Kasumi-1 (cell line): ENCODE measurements around the gene ATXN7L2.

Source experiments
- DNase-seq, 2 experiments: peaks; one replicate each; lab custom pipeline; 2025; lab: John Stamatoyannopoulos, UW

ATXN7L2 gene

DNA sequence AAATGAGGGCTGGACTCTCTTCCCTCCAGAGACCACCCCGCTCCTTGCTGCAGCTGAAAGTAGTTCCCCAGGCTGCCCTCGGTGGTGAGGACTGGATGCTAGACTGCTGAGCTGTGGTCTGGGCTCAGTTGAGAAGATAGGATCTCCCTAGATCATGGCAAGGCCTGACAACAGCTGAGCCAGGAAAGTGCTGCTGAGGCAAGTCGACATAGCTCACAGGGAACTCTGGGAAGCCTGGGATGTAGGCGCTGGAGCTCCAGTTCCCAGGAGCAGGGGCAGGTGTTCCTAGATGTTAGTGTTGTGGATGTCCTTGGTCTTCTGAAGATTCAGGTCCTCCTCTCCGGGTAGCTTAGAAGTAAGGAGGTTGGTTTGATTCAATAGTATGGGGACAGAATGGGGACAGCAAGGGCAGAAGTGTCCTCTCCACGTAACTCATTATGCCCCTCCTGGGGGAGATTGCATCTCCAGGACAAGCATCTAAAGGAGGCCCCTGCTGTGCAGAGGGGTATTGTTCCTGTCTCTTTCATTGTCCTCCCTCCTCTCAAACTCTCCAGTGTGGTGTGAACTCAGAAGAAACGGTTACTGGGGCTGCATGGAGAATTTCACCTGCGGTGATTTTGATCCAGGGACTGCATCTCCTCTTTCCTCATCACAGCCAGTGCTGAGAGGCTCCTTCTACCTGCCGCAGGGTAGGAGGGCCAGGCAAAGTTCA, 13.9 kb downstream of the ATXN7L2 start:
- no peak for DNase-seq

DNA sequence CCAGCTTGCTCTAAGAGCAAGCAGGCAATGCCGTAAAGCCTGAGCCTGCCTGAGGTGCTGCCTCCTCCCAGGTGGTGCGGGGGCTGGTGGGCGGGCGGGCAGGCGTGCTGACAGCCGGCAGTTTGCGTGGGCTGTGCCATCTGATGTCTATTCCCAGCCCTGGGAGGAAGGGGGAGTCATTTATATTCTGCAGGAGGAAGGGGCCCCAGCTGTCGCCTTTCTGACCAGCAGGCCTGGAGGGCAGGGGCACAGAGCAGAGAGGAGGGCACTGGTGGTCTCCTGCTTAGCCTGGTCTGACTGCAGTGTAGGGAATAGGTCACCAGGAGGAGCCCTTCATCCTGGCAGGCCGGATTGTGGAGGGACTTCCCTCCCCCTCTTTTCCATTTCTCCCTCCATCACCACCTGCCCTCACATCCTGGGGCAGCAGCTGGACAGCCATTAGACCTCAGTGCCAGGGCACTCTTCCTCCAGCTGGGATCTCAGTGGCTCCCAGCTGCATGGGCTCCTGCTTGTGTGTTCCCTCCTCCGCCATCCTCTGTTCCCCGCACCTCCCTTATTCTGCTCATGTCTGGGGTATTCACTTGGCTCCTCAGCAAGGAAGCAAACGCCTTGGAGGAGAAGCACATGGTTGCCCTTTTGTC, 14.6 kb downstream of the ATXN7L2 start:
- DNase-seq: peak; percentile 53 to 61

DNA sequence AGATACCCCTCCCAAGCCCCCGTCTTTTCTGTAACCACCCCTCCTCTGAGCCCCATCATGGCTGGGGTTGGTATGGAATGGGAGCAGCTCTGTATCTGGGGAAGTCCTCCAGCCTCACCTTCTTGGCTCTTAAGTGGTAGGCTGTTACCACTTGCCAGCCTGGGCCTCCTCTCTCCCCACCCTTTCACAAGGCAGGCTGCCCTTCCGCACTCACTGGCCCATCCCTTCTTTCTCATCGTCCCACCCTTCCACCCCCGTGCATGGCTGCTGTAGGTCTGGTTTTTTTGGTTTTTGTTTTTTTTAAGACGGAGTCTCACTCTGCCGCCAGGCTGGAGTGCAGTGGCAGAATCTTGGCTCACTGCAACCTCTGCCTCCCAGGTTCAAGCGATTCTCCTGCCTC, 15.4 kb downstream of the ATXN7L2 start:
- no peak for DNase-seq

- DNase-seq: peak; percentile 66 to 79
Measured at GRCh38 chr1:109499661-109500536, 16.2 kb downstream of the ATXN7L2 start.

GRCh38 chr1:109500941-109501381, 17.3 kb downstream of the ATXN7L2 start:
- DNase-seq: peak in 1 of 2 experiments; percentile 15

- peak; percentile 92 to 95 for DNase-seq
Measured at GRCh38 chr1:109501644-109502363, 18.1 kb downstream of the ATXN7L2 start.

DNA sequence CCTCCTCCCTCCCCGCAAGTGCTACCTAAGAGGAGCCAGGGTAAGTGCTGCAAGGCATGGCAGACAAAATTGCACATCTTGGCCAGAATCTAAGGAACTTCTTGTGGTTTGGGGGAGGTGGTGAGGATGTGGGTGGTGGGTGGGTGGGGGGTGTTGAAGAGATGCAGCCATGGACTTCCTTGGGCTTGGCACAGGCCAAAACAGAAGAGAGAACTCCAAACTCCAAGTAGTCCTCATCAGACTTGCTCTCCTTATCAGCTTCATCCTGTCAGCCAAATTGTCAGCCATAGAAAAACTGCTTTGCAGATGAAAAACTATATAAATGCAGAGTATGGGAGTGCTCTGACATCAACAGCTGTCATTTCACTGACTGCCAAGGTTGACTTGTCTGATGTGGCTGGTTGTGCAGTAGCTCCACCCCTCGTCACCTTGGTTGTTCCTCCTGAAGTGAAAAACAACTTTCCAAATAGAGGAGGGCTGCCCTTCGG, 18.7 kb downstream of the ATXN7L2 start:
- peak in 1 of 2 experiments; percentile 52 for DNase-seq

DNA sequence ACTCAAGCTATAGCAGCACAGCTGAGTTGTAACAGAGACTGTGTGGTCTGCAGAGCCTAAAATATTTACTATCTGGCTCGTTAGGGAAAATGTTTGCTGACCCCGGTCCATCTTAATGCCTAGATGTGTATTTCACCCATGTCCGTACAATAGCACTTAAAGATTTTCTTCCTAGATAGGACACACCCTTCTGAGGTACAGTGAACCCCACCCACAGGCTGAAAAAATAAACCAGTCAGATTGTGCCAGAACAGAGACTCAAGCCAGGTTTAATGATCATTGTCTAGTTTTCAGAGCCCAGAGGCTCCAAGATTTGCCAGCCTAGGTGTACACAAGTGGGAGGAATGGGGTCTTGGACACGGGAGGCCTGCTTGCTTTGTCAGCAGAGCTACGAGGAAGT, 20.2 kb downstream of the ATXN7L2 start:
- no peak for DNase-seq

- DNase-seq: no peak
Measured at GRCh38 chr1:109504974-109505373, 21.3 kb downstream of the ATXN7L2 start.

DNA sequence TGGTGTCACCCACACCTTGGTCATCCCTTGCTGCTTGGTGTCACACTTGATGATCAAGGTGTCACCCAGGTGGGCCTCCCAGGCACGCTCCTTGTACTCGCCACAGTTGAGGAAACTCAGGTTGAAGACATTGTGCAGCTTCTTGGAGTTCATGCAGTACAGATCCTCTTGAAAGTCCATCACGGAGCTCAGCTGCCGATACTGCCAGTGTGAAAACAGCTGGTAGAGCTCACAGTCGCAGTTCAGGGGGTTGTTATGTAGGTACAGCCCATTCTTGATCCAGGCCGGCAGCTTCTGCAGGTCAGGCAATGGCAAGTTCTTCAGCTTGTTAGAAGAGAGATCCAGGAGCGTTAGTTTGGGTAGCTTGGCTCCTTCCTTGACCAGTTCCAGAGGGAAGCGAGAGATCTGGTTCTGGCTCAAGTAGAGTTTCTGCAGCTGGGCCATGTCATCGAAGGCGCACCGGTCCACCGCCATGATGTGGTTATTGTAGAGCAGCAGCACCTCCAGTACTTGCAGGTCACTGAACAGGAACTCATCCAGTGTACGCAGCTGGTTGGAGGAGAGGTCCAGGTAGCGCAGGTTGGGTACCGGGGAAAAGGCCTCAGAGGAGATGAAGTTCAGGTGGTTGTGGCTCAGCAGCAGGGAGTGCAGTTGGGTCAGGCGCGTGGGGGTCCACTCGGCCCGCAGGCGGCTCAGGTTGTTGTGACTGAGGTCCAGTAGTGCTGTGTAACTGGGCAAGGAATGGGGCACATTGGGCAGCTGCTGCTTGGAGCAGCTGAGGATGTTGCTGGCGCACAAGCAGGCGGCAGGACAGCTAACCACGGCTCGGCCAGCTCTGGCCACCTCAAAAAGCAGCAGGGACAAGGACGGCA, 24.5 kb downstream of the ATXN7L2 start:
- DNase-seq: no peak

GRCh38 chr1:109508873-109509175, 25.1 kb downstream of the ATXN7L2 start:
- DNase-seq: no peak

GRCh38 chr1:109509176-109510134, 25.8 kb downstream of the ATXN7L2 start, which contains the start of gene AMIGO1:
Gene AMIGO1 (minus strand): TSS chr1:109509727. CDS start chr1:109508912, 815 bp downstream.
- peak; percentile 50 to 55 for DNase-seq

GRCh38 chr1:109513110-109513710, 29.5 kb downstream of the ATXN7L2 start:
- no peak for DNase-seq

DNA sequence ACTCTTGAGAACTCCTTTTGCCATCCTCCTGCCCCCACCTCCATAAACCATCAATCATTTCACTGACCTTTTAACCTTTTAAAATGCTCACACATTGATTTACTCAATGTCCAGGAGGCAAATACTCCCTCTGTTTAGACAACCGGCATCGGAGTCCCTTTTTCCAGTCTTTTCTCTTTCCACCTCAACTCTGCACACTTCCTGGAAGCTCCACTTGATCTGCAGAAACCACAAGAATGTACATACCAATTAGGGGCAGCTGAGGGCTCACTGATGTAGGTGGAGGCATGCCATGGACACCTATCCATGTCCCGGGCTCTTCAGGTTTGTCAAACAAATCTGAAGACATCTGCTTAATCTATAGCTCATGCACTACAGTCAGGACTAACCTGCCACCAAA, 31.1 kb downstream of the ATXN7L2 start:
- no peak for DNase-seq

- DNase-seq: no peak
Measured at GRCh38 chr1:109516872-109517271, 33.2 kb downstream of the ATXN7L2 start.

DNA sequence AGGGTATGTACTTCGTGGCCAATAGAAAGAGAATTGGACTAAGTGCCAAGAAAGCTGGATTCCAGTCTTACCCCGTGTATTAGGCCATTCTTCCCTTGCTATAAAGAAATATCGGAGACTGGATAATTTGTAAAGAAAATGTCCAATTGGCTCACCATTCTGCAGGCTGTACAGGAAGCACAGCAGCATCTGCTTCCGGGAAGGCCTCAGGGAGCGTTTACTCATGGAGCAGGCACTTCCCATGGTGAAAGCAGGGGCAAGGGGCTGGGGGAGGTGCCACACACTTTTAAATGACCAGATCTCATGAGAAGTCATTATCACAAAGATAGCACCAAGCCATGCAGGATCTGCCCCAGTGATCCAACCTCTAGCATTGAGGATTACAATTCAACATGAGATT, 33.6 kb downstream of the ATXN7L2 start:
- DNase-seq: no peak

- no peak for DNase-seq
Measured at GRCh38 chr1:109521002-109521951, 37.6 kb downstream of the ATXN7L2 start.

DNA sequence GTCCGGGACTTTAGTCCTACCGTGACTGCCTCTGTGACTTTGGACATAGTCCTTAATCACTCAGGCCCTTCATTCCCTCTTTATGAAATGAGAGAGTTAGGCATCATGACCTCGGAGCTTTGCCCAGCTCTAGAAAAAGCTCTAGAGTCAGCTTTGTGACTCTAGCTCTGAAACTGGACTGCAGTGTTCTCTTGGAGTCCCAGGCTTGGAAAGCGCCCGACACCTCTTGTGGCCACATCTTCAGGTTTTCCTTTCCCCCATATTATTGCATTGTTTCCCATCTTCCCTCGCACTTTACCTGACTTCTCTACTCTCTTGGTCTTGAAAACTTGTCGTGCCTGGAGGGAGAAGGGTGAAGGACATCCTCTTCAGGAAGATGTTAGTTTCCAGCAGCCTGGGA, 38.3 kb downstream of the ATXN7L2 start:
- DNase-seq: no peak
